Amniotic epithelial cell (primary cell): ENCODE measurements around the gene IL1RAPL1.

Experiments used
- DNase-seq: peaks from one replicate; pipeline ENCODE4 v3.0.0-alpha.2; 2010; ENCODE audit warnings: low read depth

Gene IL1RAPL1

GRCh38 chrX:29535212-29536162 lies 948.2 kb downstream of the IL1RAPL1 start:
- peak; percentile 61 for DNase-seq

- no peak for DNase-seq
Measured at GRCh38 chrX:29541038-29541437, 953.8 kb downstream of the IL1RAPL1 start.

GRCh38 chrX:29542152-29542551 lies 954.9 kb downstream of the IL1RAPL1 start:
- DNase-seq = no peak

GRCh38 chrX:29545878-29546277 lies 958.6 kb downstream of the IL1RAPL1 start:
- DNase-seq = no peak

DNA sequence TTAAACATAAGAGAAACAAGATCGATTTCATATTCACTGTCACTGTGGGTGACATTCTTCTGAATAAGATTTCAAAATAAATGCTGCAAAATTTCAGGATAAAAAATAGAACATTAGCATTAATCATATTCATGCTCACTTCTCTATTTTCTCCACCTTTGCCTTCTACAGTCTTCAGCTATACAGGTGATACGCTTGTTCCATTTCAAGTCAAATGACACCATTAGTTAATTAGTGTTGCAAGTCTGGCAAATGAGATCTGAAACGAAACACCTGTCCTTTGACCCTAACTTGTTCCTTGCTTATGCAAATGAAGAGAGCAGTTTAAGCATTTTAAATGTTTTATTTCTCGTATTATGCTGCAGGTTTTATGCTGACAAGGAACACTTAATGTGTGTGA lies 960.6 kb downstream of the IL1RAPL1 start:
- DNase-seq = no peak

DNA sequence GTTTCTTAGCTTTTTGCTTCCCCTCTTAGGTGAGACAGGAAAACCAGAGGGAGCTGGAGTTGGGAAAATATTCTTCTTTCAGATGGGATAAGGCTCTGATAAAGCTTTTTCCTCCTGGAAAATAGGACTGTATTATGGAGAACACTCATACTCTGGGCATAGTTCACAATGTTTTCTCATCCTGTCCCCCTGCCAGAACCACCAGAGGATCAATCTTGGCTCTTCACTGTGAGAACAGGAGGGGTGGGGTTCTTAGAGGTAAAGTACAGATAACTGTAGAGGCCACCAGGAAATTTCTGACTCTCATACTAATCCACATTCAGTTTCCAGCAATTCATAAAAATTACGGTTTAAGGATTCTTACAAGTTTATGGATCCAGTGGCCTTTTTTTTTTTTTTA lies 966.3 kb downstream of the IL1RAPL1 start:
- no peak for DNase-seq

DNA sequence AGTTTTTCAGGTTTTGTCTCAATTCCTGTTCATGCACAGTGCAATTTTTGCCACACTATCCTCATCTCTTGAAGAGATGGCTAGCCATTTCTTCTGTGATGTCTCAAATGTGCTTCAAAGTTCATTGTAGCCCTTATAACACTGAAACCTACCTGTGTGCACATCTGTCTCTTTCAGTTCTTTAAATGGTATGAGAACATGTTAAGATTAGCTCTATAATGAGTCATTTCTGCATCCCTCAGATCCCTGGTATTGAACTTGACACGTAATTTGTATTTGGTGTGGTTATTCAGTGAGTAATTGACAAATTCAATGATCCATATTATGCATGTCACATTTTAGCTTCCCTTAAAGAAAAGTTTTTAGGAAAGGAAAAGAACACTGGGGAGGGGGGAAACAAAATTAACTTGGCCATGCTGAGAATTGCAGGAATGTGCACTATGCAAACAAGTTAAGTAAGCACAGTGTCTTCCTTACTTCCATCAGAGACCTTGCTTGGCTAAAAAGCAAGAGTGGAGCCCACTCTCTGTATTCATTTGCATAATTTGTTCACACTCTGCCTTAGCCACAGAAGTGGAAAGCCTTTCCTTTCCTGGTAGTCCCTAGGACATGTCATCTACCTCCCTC lies 968.3 kb downstream of the IL1RAPL1 start:
- no peak for DNase-seq

GRCh38 chrX:29560065-29560464 lies 972.8 kb downstream of the IL1RAPL1 start:
- DNase-seq = peak; percentile 2

DNA sequence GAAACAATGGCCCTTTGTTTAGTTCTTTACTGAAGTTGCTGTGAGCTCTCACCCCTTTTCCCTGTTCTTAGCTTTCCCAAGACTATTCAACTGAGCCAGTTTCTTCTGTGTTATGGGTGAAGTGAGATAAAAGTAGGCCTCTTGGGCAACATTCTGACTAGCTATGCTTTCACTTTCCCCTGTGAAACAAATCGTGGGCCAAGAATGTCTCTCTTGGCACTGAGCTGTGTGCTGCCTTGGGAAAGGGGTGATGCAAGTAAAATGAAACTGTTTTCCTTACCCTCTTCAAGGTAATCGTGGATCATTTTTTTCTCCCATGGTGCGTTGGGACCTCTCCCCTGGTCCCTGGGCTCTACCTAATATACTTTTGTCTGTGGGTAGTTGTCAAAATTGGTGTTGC lies 974.2 kb downstream of the IL1RAPL1 start:
- DNase-seq = peak; percentile 11

GRCh38 chrX:29580560-29580959 lies 993.3 kb downstream of the IL1RAPL1 start:
- DNase-seq = no peak

- no peak for DNase-seq
Measured at GRCh38 chrX:29581223-29581622, 994.0 kb downstream of the IL1RAPL1 start.

DNA sequence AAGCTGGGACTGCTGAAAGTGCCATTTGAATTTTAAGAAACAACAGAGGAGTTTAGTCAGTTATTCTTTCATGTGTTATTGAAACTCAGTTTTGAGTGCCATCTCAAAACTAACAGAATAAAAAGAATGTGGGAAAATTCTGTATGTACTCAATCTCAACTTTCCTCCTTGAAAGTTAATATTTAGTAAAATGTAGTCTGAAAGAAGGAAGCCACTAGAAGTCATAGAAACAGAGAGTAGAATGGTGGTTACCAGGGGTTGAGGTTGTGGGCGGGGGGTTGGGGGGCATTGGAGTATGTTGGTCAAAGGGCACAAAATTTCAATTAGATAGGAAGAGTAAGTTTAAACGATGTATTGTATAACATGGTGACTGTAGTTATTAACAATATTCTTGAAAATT lies 999.9 kb downstream of the IL1RAPL1 start:
- no peak for DNase-seq

DNA sequence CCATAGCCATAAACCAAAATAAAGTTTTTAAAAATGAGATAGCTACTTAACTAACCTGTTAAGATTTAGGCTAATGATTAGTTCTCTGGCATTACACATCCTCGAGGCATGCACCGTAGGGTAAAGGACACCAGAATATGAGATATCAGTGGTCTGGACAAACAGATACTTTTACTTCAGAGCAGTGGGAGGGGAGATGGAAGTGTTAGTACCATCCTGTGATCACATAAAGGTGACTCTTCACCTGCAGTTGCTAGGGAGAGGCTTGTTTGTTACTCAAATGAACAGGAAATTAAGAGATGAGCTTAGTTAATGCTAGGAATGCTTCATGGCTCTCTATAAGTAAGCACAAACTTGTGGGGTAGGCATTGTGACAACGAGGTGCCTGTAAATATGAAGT lies 1003.7 kb downstream of the IL1RAPL1 start:
- no peak for DNase-seq

- no peak for DNase-seq
Measured at GRCh38 chrX:29604381-29604780, 1017.1 kb downstream of the IL1RAPL1 start.

DNA sequence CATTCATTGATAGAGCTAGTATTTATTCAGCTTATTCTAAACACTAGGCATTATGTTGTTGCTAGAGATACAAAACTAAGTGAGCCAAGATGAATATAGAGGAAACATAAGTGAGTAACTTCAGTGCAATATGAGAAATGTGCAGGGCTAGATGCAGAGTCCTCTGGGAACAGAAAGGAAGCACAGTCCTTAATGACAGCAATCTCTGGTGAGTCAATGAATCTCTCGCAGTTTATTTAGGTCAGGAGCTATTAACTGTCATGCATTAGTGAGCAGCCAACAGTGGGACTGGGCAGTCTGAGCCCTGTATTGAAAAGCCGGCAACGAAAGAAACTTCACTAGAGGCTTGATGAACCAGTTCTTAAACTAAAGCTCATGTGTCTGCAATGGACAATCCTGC lies 1030.0 kb downstream of the IL1RAPL1 start:
- DNase-seq = peak; percentile 13

DNA sequence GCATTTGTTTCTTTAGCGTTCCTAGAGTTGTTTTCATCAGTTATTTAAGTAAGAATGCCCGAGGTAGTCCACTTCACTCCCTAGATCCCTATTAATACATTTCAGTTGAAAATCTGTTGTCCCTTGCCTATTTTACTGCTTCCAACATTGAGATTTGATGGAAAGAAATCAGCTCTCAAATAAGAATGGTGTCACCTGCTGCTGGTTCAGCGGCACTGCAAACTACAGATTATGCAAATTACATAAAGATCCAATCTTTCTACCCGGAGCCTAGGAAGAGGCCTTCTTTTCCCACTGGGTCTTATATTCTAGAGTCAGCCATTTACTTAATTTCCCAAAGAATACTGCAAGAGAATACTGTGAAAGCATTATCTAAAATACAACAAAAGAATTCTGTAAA lies 1030.5 kb downstream of the IL1RAPL1 start:
- no peak for DNase-seq

- peak; percentile 55 for DNase-seq
Measured at GRCh38 chrX:29627833-29628232, 1040.6 kb downstream of the IL1RAPL1 start.

DNA sequence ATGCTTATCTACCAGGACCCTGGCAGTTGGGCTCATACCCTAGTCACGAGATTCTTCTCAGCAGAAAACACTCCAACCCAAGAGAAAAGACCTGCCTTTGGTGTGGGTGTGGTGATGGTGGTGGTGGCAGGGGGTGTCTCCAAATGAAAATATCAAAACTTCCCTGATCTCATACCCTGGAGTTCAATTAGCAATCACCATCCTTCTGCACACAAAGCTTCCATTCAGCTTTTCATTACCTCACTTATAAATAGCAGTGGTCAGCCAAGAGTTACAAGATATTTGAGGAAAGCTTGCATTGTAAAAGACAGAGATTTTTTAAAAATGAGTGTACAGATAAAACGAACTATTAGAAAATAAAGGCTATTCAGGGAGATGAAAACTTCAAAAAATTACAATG lies 1047.3 kb downstream of the IL1RAPL1 start:
- DNase-seq = peak; percentile 23

DNA sequence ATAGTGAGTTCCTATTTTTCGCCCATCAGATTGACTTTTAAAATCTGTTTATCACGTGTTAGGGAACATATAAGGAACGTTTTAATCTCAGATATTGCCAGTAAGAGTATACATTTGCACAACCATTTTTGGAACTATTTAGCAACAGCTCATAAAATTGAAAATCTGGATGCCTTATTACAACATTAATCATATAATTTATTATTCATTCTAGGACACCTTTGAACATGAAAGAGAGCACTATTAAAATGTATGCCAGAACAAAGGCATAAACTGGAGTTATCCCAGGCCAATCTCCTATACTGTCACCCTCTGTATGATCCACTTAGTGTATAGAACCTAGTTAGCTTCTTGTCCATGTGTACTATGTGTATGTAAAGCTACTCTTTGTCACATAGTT lies 1049.1 kb downstream of the IL1RAPL1 start:
- no peak for DNase-seq

DNA sequence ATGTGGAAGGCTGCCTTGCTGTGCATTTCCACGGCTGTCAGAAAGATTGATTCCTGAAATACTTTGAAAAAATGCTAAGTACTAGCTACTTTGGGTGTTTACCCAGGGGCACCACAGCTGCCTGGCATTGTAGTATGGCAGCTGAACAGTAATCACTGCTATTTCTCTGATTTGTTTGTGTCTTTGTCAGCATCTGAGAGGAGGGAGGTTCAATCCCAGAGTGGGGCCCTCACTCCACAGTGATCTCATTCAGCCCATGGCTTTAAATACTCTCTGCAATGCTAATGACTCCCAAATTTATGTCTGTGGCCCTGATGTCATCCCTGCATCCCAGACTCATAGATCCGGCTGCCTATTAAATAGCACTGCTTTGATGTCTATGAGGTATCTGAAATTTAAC lies 1052.9 kb downstream of the IL1RAPL1 start:
- DNase-seq = no peak

DNA sequence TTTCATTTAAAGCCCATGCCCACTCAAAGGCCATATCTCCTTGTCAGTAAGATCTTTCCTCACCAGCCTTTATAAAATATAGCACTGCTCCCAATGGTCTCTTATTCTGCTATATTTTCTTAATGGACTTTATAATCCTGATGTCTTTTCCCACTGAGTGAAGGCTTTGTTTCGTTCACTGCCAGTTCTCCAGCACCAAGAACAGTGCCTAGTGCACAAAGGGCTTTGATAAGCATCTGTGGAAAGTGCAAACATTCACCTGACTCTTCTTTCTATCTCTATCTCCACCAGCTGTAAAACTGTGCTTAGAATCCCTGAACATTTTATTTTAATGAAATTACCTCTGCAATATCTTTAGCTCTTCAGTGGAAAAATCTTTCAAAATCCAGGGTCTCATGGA lies 1054.2 kb downstream of the IL1RAPL1 start:
- no peak for DNase-seq

GRCh38 chrX:29643181-29643580 lies 1055.9 kb downstream of the IL1RAPL1 start:
- DNase-seq = no peak

DNA sequence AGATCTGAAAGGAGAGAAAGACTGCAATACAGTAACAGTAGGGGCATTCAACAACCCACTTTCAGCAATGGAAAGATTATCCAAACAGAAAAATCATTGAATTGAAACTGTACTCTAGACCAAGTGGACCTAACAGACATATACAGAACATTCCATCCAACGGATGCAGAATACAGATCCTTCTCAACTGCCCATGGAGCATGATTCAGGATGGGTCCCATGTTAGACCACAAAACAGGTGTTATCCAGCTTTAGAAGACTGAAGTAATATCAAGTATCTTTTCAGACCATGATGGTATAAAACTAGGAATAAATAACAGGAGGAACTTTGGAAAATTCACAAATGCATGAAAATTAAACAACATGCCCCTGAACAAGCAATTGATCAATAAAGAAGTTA lies 1060.9 kb downstream of the IL1RAPL1 start:
- DNase-seq = no peak

DNA sequence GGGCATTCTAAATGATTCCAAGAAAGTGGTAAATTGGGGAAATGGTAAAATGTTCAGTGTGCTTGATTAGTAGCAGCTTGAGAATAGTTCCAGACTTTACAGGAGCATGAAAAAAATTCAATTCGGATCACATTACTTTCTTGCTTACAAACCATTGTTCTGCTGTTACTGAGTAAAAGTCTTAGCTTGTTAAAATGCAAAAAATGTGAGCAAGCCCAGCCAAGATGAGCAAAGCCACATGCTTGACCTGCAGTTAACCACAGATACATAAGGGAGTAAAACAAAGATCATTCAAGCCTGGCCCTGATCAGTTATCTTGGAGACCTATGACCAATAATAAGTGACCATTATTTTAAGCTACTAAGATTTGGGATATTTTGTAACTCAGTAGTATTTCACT lies 1065.2 kb downstream of the IL1RAPL1 start:
- DNase-seq = peak; percentile 47
